ENCODE measurements around the gene SLC44A3. TPM values are rescaled to one million over a fixed set of nuclear protein-coding genes. Genes with fewer than 3 reads are reported as not detected.

SLC44A3 gene
- total RNA-seq, 6 experiments from 2014 or later, result 1.9 to 8.7 (median 7.4) TPM

- Histone ChIP-seq H3K4me1 (no peaks in the 10 kb centered on the region), H3K4me3 (no peak overlapping the region), H3K27me3 (no peaks in the 10 kb centered on the region), H3K9me3 (no peaks in the 10 kb centered on the region), H3K27ac (no peak overlapping the region), H3K36me3 (no peaks in the 10 kb centered on the region)
- DNase-seq (no peak), ATAC-seq (no peak)
- WGBS (ENCODE audit: insufficient coverage, low coverage, low lambda C conversion rate, missing lambda C conversion rate), result 46% methylated on average over 7 of the region's 8 CpGs
- TF ChIP-seq POLR2A (IDR thresholded peaks at IDR 0.05), result no peak
- no peak for TF ChIP-seq CTCF (IDR thresholded peaks at IDR 0.05)
- intact Hi-C loops (cut with DNase I), result no loop called here
These were observed 46.2 kb upstream of the SLC44A3 start for GRCh38 chr1:94773931-94774422.

- no CpG with 5 or more reads among the region's 1 CpG for WGBS (ENCODE audit: insufficient coverage, low coverage, low lambda C conversion rate, missing lambda C conversion rate)
- Histone ChIP-seq H3K4me3 (no peak overlapping the region), H3K36me3 (no peaks in the 10 kb centered on the region), H3K4me1 (no peaks in the 10 kb centered on the region), H3K9me3 (no peaks in the 10 kb centered on the region), H3K27me3 (no peaks in the 10 kb centered on the region), H3K27ac (no peak overlapping the region)
- intact Hi-C loops (cut with DNase I), result no loop called here
- no peak for ATAC-seq
- TF ChIP-seq POLR2A (IDR thresholded peaks at IDR 0.05) (no peak), CTCF (IDR thresholded peaks at IDR 0.05) (no peak)
- DNase-seq, result no peak
These were observed 43.7 kb upstream of the SLC44A3 start for GRCh38 chr1:94776474-94776873.

DNA sequence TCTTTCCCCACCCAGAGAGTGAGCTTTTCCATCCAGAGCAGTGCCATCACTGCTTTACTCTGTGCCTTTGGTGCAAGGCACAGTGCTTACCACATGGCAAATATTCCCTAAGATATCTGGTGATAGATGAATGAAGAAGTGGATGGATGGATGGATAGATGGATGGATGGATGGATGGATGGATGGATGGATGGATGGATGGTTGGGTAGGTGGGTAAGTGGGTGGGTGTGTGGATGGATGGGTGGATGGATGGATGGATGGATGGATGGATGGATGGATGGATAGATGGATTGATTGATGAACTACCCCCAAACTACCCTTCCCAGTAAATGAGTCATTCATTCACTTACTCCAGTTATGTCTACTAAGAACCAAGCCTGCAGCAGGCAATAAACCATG, 42.9 kb upstream of the SLC44A3 start:
- ATAC-seq, result no peak

GRCh38 chr1:94778808-94779207, 41.3 kb upstream of the SLC44A3 start:
- Histone ChIP-seq H3K4me3 (no peak overlapping the region), H3K27me3 (no peaks in the 10 kb centered on the region), H3K36me3 (no peaks in the 10 kb centered on the region), H3K27ac (no peak overlapping the region), H3K9me3 (no peaks in the 10 kb centered on the region), H3K4me1 (no peaks in the 10 kb centered on the region)
- ATAC-seq (no peak), DNase-seq (no peak)
- no peak for TF ChIP-seq CTCF (IDR thresholded peaks at IDR 0.05)
- no peak for TF ChIP-seq POLR2A (IDR thresholded peaks at IDR 0.05)
- intact Hi-C loops (cut with DNase I), result no loop called here

More for the DNA sequence above, 42.9 kb upstream of the SLC44A3 start:
- TF ChIP-seq CTCF (IDR thresholded peaks at IDR 0.05) (no peak), POLR2A (IDR thresholded peaks at IDR 0.05) (no peak)
- Histone ChIP-seq H3K27ac (no peak overlapping the region), H3K4me3 (no peak overlapping the region), H3K4me1 (no peaks in the 10 kb centered on the region), H3K9me3 (no peaks in the 10 kb centered on the region), H3K36me3 (no peaks in the 10 kb centered on the region), H3K27me3 (no peaks in the 10 kb centered on the region)
- DNase-seq, result no peak
- intact Hi-C loops (cut with DNase I), result no loop called here
